Fibroblast of villous mesenchyme (primary cell): Measurements from ENCODE around the gene JAZF1. TPM values are rescaled to one million over a fixed set of nuclear protein-coding genes. Genes with fewer than 3 reads are reported as not detected.

Experiments
- DNase-seq: peaks from one replicate; pipeline ENCODE4 v3.0.0-alpha.2; 2010; ENCODE audit warnings: low read depth
- H3K4me3 ChIP-seq: 2 replicates; pipeline ENCODE4 v1.5.1; 2011; ENCODE audit warnings: low read depth, mild to moderate bottlenecking, low read length
- total RNA-seq: library from RNA; depleted of rRNA; stranded (reverse); fragments of >200 nt; gene quantifications from 2 replicates; pipeline ENCODE4 v1.2.3, GENCODE V29; 2012
- TF ChIP-seq, protein P1 (sequence below): IDR thresholded peaks from 2 replicates; pipeline ENCODE4 v1.5.1; 2012; ENCODE audit warnings: low read depth, mild to moderate bottlenecking, low read length; ENCODE audit not compliant: insufficient read depth

Gene JAZF1
- total RNA-seq, 1 donor: 38.4 TPM

GRCh38 chr7:28224172-28224571, 43.6 kb upstream of the JAZF1 start:
- TF ChIP-seq, protein P1, sequence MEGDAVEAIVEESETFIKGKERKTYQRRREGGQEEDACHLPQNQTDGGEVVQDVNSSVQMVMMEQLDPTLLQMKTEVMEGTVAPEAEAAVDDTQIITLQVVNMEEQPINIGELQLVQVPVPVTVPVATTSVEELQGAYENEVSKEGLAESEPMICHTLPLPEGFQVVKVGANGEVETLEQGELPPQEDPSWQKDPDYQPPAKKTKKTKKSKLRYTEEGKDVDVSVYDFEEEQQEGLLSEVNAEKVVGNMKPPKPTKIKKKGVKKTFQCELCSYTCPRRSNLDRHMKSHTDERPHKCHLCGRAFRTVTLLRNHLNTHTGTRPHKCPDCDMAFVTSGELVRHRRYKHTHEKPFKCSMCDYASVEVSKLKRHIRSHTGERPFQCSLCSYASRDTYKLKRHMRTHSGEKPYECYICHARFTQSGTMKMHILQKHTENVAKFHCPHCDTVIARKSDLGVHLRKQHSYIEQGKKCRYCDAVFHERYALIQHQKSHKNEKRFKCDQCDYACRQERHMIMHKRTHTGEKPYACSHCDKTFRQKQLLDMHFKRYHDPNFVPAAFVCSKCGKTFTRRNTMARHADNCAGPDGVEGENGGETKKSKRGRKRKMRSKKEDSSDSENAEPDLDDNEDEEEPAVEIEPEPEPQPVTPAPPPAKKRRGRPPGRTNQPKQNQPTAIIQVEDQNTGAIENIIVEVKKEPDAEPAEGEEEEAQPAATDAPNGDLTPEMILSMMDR: no peak
- no peak for DNase-seq
- H3K4me3 ChIP-seq: no peak overlapping the region

DNA sequence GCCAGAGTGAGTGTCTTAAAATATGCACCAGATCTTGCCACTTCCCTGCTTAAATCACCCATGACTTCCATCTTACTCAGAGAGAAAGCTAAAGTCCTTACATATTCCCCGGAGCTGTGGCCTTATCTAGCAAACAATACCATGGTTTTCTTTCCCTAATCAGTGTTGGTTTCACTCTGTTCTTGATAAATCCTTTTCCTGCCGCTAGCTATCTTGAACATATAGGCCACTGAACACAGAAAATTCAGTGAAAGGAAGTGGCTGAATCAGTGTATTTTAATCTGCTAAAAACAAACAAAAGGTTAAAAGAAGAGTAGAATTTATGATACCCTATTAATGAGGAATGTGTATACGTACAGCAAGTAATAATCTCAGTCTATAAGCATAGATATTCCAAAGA, 42.0 kb upstream of the JAZF1 start:
- no peak overlapping the region for H3K4me3 ChIP-seq
- DNase-seq: no peak
- TF ChIP-seq, protein P1: no peak

DNA sequence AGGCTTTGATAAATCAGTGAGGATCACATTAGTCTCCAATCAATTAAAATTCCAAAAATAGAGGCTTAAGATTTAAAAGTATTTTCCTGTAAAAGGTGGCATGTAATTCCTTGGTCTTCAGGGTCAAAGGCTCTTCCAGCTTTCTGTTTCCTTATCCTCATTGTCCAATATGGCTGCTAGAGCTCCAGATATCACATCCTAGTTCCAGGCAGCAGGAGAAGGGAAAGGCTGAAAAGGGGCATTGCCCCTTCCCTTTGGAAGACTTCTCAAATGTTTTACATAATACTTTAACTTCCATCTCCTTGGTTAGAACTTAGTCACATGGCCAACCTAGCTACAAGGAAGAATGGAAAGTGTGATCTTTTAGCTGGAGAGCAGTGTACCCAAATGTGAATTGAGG, 39.2 kb upstream of the JAZF1 start:
- TF ChIP-seq, protein P1: no peak
- no peak overlapping the region for H3K4me3 ChIP-seq
- DNase-seq: no peak

- H3K4me3 ChIP-seq: no peak overlapping the region
- DNase-seq: no peak
- TF ChIP-seq, protein P1: no peak
Measured at GRCh38 chr7:28217143-28217542, 36.5 kb upstream of the JAZF1 start.

DNA sequence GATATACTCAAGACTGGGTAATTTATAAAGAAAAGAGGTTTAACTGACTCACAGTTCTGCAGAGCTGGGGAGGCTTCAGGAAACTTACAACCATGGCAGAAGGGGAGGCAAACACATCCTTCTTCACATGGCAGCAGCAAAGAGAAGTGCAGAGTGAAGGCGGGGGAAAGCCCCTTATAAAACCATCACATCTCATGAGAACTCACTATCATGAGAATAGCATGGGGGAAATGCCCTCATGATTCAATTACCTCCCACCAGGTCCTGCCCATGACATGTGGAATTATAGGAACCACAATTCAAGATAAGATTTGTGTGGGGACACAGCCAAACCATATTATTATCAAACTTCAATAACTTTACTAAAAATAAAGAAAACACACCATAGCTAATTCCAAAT, 30.4 kb upstream of the JAZF1 start:
- no peak for DNase-seq
- no peak overlapping the region for H3K4me3 ChIP-seq
- TF ChIP-seq, protein P1: no peak

DNA sequence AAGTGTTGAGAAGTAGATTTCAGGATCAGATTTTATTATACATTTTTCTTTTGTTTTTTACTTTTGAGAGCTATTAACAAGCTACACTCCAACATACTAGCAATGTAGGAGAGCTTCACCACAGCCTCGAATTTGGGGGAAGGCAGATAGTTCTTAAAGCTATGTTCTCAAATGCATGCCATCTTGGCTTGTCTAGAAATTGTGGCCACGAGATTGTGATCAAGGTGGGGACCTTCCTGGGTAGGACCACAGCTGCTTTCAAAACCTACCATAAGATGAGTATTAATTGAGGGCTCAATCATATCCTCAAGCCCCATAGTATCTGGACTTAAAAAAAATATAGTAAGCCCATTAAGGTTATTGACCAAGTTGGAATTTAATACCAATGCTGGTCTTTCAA, 27.9 kb upstream of the JAZF1 start:
- H3K4me3 ChIP-seq: no peak overlapping the region
- no peak for DNase-seq
- TF ChIP-seq, protein P1: no peak

DNA sequence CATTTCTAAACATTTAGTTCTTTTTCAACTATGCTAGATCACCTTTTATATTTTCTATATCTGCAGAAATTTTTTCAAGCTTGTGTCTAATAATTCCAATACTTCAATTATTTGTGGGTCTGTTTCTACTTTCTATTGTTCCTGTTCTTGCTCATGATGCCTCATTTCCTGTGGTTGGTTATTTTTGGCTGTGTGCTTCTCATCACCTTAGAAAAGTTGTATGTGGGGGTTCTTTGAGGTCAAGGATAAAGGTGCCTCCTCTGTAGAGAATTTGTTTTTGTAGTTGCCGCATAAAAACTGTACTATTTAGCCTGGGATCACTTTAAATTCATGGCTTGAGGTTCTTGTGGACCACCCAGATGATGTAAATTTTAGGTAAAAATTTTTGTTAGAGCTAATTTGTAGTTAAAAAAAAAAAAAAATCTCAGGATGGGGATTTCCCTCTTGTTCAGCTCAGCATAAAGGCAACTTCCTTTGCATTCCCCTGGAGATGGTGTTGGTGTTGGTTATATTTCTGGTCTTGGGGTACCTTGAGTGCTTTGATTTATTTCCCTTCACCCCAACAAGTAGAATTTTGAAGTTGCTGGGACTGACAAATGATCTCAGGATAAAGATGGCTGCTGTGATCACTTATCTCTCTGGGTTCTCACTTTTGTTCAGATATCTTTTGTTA, 27.0 kb upstream of the JAZF1 start:
- TF ChIP-seq, protein P1: no peak
- DNase-seq: no peak
- H3K4me3 ChIP-seq: no peak overlapping the region
